MM.1S (cell line): ENCODE data around the gene RMDN3.

Experiments
- DNase-seq: peaks from one replicate; pipeline ENCODE4 v3.0.0-alpha.2; 2015
- H2AFZ ChIP-seq: fragments of 300-600 bp; sonication (generic); 2 replicates; pipeline ENCODE4 v1.6.0; 2016; ENCODE audit warnings: antibody characterized with exemption, low read length
- H3F3A ChIP-seq: fragments of 300-600 bp; sonication (generic); 2 replicates; pipeline ENCODE4 v1.6.1; 2016; ENCODE audit warnings: mild to moderate bottlenecking, antibody characterized with exemption, low read length, moderate library complexity, mixed read lengths; ENCODE audit not compliant: insufficient read depth
- H3K27ac ChIP-seq: fragments of 300-600 bp; sonication (generic); 2 replicates; pipeline ENCODE4 v1.5.1; 2016; ENCODE audit warnings: mild to moderate bottlenecking, low read length
- H3K27me3 ChIP-seq: fragments of 300-600 bp; sonication (generic); replicated peaks from 2 replicates; pipeline ENCODE4 v1.6.0; 2016; ENCODE audit warnings: low read length; ENCODE audit not compliant: insufficient read depth
- H3K36me3 ChIP-seq: fragments of 300-600 bp; sonication (generic); replicated peaks from 2 replicates; pipeline ENCODE4 v1.6.1; 2016; ENCODE audit warnings: mild to moderate bottlenecking, low read length, mixed read lengths; ENCODE audit not compliant: insufficient read depth
- H3K4me1 ChIP-seq: fragments of 300-600 bp; sonication (generic); 2 replicates; pipeline ENCODE4 v1.6.1; 2016; ENCODE audit warnings: low read length, mixed read lengths
- H3K4me2 ChIP-seq: fragments of 300-600 bp; sonication (generic); 2 replicates; pipeline ENCODE4 v1.6.0; 2016; ENCODE audit warnings: low read depth, low read length
- H3K4me3 ChIP-seq: fragments of 300-600 bp; sonication (generic); 2 replicates; pipeline ENCODE4 v1.5.1; 2016; ENCODE audit warnings: low read length, mixed read lengths
- H3K79me2 ChIP-seq: fragments of 300-600 bp; sonication (generic); 2 replicates; pipeline ENCODE4 v1.6.1; 2016; ENCODE audit warnings: mixed run types, low read length, mixed read lengths
- H3K9ac ChIP-seq: fragments of 300-600 bp; sonication (generic); 2 replicates; pipeline ENCODE4 v1.6.1; 2016; ENCODE audit warnings: low read length, mixed read lengths
- H3K9me2 ChIP-seq: fragments of 300-600 bp; sonication (generic); replicated peaks from 2 replicates; pipeline ENCODE4 v1.6.1; 2016; ENCODE audit warnings: mild to moderate bottlenecking, low read length, mixed read lengths; ENCODE audit not compliant: insufficient read depth
- H3K9me3 ChIP-seq: fragments of 300-600 bp; sonication (generic); replicated peaks from 2 replicates; pipeline ENCODE4 v1.6.1; 2016; ENCODE audit warnings: mild to moderate bottlenecking, low read length, mixed read lengths; ENCODE audit not compliant: insufficient read depth
- H4K20me1 ChIP-seq: fragments of 300-600 bp; sonication (generic); 2 replicates; pipeline ENCODE4 v1.6.1; 2016; ENCODE audit warnings: mild to moderate bottlenecking, low read length, moderate library complexity, mixed read lengths; ENCODE audit not compliant: insufficient read depth
- CTCF ChIP-seq: fragments of 300-600 bp; sonication (generic); IDR thresholded peaks from 2 replicates; pipeline ENCODE4 v1.5.1; 2016; ENCODE audit warnings: antibody characterized with exemption, low read length, mixed read lengths
- EZH2 ChIP-seq: fragments of 300-600 bp; sonication (generic); optimal IDR thresholded peaks from 2 replicates; pipeline ENCODE3; 2017; ENCODE audit warnings: low read depth, mild to moderate bottlenecking, antibody characterized with exemption, low read length, mixed read lengths
- EZH2phosphoT487 ChIP-seq: fragments of 300-600 bp; sonication (generic); IDR thresholded peaks from 2 replicates; pipeline ENCODE4 v1.6.1; 2018; ENCODE audit warnings: antibody characterized with exemption, low read length

Gene RMDN3

DNA sequence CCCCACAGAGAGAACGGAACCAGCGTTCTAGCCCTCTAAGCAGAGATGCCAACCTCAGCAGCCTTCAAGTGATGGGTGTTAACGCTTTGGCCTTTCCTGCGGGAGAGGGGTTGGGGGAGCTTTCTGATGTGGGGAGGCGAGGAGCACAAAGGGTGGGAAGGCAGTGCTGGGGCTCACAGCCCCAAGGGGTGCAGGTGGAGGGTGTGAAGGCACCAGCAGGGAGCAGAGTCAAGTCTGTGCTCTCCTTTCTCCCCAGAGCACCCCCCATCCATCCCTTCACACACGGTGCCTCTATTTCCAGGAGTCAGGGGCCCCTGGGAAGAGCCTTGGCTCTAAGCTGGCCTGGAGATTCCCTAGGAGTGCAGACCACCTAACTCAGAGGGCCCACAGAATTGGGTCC is 18.8 kb upstream of the RMDN3 start:
- Histone ChIP-seq H3K9me3 (no peaks in the 10 kb centered on the region), H3F3A (no peaks in the 10 kb centered on the region), H3K9ac (no peak overlapping the region), H3K27me3 (no peaks in the 10 kb centered on the region), H3K4me1 (peaks cover 11% of the 10 kb centered on the region), H4K20me1 (no peaks in the 10 kb centered on the region), H3K4me3 (no peak overlapping the region), H3K79me2 (no peaks in the 10 kb centered on the region), H2AFZ (no peak overlapping the region), H3K4me2 (no peak overlapping the region), H3K36me3 (no peaks in the 10 kb centered on the region), H3K9me2 (no peaks in the 10 kb centered on the region), H3K27ac (no peak overlapping the region)
- TF ChIP-seq EZH2phosphoT487 (no peak), EZH2 (no peak), CTCF (no peak)
- DNase-seq = no peak

GRCh38 chr15:40773496-40773895 is 18.4 kb upstream of the RMDN3 start:
- peaks cover 11% of the 10 kb centered on the region for H3K4me1 ChIP-seq
- no peak for DNase-seq
- H3K27me3 ChIP-seq = no peaks in the 10 kb centered on the region
- H3K4me2 ChIP-seq = no peak overlapping the region
- H3F3A ChIP-seq = no peaks in the 10 kb centered on the region
- no peaks in the 10 kb centered on the region for H3K36me3 ChIP-seq
- TF ChIP-seq EZH2phosphoT487 = no peak
- TF ChIP-seq CTCF = no peak
- H3K9me3 ChIP-seq = no peaks in the 10 kb centered on the region
- no peaks in the 10 kb centered on the region for H3K79me2 ChIP-seq
- H3K27ac ChIP-seq = no peak overlapping the region
- H2AFZ ChIP-seq = no peak overlapping the region
- no peak overlapping the region for H3K9ac ChIP-seq
- H3K9me2 ChIP-seq = no peaks in the 10 kb centered on the region
- no peaks in the 10 kb centered on the region for H4K20me1 ChIP-seq
- no peak overlapping the region for H3K4me3 ChIP-seq

DNA sequence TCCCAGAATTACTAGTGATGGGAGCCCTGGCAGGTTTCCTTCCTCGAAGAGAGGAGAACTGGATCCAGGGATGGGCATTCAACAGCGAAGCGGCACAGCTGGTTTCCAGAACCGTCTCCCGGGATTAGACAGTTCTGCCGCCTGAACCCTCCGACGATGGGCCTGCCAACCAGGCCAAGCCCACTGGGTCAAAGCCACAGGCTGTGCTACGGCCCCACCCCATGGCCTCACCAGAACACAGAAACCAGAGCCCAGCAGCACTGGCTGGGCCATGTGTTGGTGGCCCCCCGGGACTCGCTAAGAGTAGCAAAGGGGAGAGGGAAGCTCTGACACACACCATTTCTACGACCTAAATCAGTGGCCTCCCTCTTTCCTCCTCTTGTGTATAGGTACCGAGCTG is 17.0 kb upstream of the RMDN3 start:
- no peaks in the 10 kb centered on the region for H3K9me3 ChIP-seq
- no peaks in the 10 kb centered on the region for H3K9me2 ChIP-seq
- H3K79me2 ChIP-seq = no peaks in the 10 kb centered on the region
- TF ChIP-seq CTCF = no peak
- TF ChIP-seq EZH2phosphoT487 = no peak
- TF ChIP-seq EZH2 = no peak
- no peaks in the 10 kb centered on the region for H3K27me3 ChIP-seq
- no peak overlapping the region for H3K4me2 ChIP-seq
- H4K20me1 ChIP-seq = no peaks in the 10 kb centered on the region
- H3K9ac ChIP-seq = no peak overlapping the region
- H3K4me1 ChIP-seq = peaks cover 8% of the 10 kb centered on the region
- no peaks in the 10 kb centered on the region for H3F3A ChIP-seq
- no peak overlapping the region for H3K27ac ChIP-seq
- H2AFZ ChIP-seq = no peak overlapping the region
- no peak for DNase-seq
- no peaks in the 10 kb centered on the region for H3K36me3 ChIP-seq
- no peak overlapping the region for H3K4me3 ChIP-seq

DNA sequence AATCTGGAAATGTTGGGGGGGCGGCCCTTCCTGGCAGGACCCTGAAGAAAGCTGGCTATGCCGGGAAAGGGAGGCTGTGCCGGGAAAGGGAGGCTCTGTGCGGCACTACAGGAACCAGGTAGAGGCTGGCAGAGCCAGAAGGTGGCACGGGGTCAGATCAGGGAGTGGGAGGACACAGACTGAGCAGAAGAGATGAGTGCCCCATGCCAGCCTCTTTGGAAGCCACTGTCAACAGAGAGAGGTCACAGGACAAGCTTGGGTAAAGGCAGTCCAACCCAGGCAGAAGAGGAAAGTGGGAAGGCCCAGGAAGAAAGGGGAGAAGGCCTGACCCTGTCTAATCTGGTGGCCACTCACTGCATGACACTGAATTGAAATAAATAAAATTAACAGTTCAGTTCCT is 16.2 kb upstream of the RMDN3 start:
- H3K4me1 ChIP-seq = peaks cover under 1% of the 10 kb centered on the region
- no peaks in the 10 kb centered on the region for H3F3A ChIP-seq
- no peak overlapping the region for H3K4me3 ChIP-seq
- no peaks in the 10 kb centered on the region for H3K36me3 ChIP-seq
- H3K9ac ChIP-seq = no peak overlapping the region
- no peaks in the 10 kb centered on the region for H4K20me1 ChIP-seq
- no peak overlapping the region for H3K27ac ChIP-seq
- TF ChIP-seq EZH2phosphoT487 (no peak), CTCF (no peak), EZH2 (no peak)
- H2AFZ ChIP-seq = no peak overlapping the region
- no peaks in the 10 kb centered on the region for H3K9me3 ChIP-seq
- H3K4me2 ChIP-seq = no peak overlapping the region
- no peaks in the 10 kb centered on the region for H3K79me2 ChIP-seq
- H3K27me3 ChIP-seq = no peaks in the 10 kb centered on the region
- H3K9me2 ChIP-seq = no peaks in the 10 kb centered on the region
- DNase-seq = no peak
